Breast epithelium (tissue), 4 donors: ENCODE results near the gene AK5. TPM values are rescaled to one million over a fixed set of nuclear protein-coding genes. Genes with fewer than 3 reads are reported as not detected.

ENCODE experiments used
- DNase-seq, 2 donors: peaks; one replicate each; pipeline ENCODE4 v3.0.0-alpha.2; 2019; ENCODE audit warnings: low spot score in 2 of 2
- H3K27ac ChIP-seq, 2 donors: fragments of 200-600 bp; sonication (generic) in 1 of 2; one replicate each; pipeline ENCODE4 v1.5.1; 2016 to 2019; ENCODE audit warnings: mild to moderate bottlenecking in 1 of 2
- H3K27me3 ChIP-seq, 2 donors: fragments of 200-600 bp; sonication (generic) in 1 of 2; one replicate each; pipeline versions ENCODE4 v1.5.1 to v1.6.0; 2017 to 2019; ENCODE audit warnings: control low read depth in 1 of 2, mild to moderate bottlenecking in 1 of 2
- H3K36me3 ChIP-seq: fragments of 200-600 bp; one replicate; pipeline ENCODE4 v1.5.1; 2019
- H3K4me1 ChIP-seq, 2 donors: fragments of 200-600 bp; sonication (generic); one replicate each; pipeline ENCODE4 v1.5.1; 2016 to 2019; ENCODE audit warnings: control low read depth in 1 of 2
- H3K4me3 ChIP-seq, 3 donors: fragments of 200-600 bp; sonication (generic); 1 replicate in 2 of 3; 2 replicates in 1 of 3; pipeline ENCODE4 v1.5.1; 2016 to 2019; ENCODE audit warnings: mild to moderate bottlenecking in 3 of 3, moderate library complexity in 2 of 3
- H3K9me3 ChIP-seq, 2 donors: fragments of 200-600 bp; sonication (generic) in 1 of 2; one replicate each; pipeline ENCODE4 v1.5.1; 2016 to 2019; ENCODE audit warnings: control low read depth in 1 of 2
- CTCF ChIP-seq, 3 donors: fragments of 450-650 bp; IDR thresholded peaks; one replicate each; pipeline ENCODE4 v1.5.1; 2016 to 2017; ENCODE audit warnings: antibody characterized with exemption in 3 of 3, mild to moderate bottlenecking in 3 of 3, moderate library complexity in 3 of 3
- POLR2A ChIP-seq: fragments of 450-650 bp; IDR thresholded peaks from one replicate; pipeline ENCODE4 v1.6.1; 2016; ENCODE audit warnings: antibody characterized with exemption, mild to moderate bottlenecking, moderate library complexity
- POLR2AphosphoS5 ChIP-seq, 3 donors: sonication (generic); formaldehyde crosslinking; IDR thresholded peaks; one replicate each; pipeline ENCODE4 v1.6.1; 2017; ENCODE audit warnings: antibody characterized with exemption in 3 of 3
- intact Hi-C: fragments of 100-400 bp; cut with DNase I; formaldehyde crosslinking; loops from one replicate; pipeline ENCODE4 v1.15.1; 2023; ENCODE audit warnings: low total_unique reads
- total RNA-seq, 3 donors: library from RNA; depleted of rRNA; stranded (reverse); fragments of >200 nt; gene quantifications; one replicate each; pipeline ENCODE4 v1.1.0, GENCODE V29; 2016

Gene AK5
- total RNA-seq, 3 donors from 2014 or later, result under 0.01 to 111 (median 30.8) TPM

- intact Hi-C loops, result no loop called here
- no peak for DNase-seq
- Histone ChIP-seq H3K4me1 (no peaks in the 10 kb centered on the region), H3K27ac (no peak overlapping the region), H3K4me3 (no peak overlapping the region), H3K36me3 (no peaks in the 10 kb centered on the region), H3K9me3 (peaks cover 0 to 9% of the 10 kb centered on the region in 2 donors), H3K27me3 (no peaks in the 10 kb centered on the region)
- TF ChIP-seq CTCF (IDR thresholded peaks at IDR 0.05) (no peak), POLR2AphosphoS5 (IDR thresholded peaks at IDR 0.05) (no peak), POLR2A (no peak)
Observed at GRCh38 chr1:77424236-77424635, 142.4 kb downstream of the AK5 start.

DNA sequence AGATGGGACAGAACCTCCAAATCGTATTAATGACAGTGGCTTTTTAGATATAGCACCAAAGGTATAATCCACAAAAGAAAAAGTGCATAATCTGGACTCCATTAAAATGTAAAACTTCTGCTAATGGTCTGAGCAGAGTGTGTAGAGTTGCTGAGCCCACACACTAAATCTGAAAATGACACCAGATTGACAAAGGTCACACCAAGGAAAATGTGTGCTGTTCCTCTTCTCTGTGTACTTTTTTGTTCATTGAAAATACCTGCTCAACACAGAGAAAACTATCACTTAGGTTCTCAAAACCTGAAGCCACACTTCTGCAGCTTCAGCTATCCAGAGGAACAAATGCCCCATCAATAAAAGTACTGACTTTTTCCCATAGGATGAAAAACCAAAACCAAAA is 146.2 kb downstream of the AK5 start:
- Histone ChIP-seq H3K9me3 (peaks cover 0 to 9% of the 10 kb centered on the region in 2 donors), H3K36me3 (no peaks in the 10 kb centered on the region), H3K4me1 (peaks cover 0 to 5% of the 10 kb centered on the region in 2 donors), H3K27me3 (no peaks in the 10 kb centered on the region), H3K27ac (no peak overlapping the region), H3K4me3 (no peak overlapping the region)
- DNase-seq, result no peak
- intact Hi-C loops, result no loop called here
- no peak for TF ChIP-seq POLR2AphosphoS5 (IDR thresholded peaks at IDR 0.05)
- no peak for TF ChIP-seq POLR2A
- no peak for TF ChIP-seq CTCF (IDR thresholded peaks at IDR 0.05)

DNA sequence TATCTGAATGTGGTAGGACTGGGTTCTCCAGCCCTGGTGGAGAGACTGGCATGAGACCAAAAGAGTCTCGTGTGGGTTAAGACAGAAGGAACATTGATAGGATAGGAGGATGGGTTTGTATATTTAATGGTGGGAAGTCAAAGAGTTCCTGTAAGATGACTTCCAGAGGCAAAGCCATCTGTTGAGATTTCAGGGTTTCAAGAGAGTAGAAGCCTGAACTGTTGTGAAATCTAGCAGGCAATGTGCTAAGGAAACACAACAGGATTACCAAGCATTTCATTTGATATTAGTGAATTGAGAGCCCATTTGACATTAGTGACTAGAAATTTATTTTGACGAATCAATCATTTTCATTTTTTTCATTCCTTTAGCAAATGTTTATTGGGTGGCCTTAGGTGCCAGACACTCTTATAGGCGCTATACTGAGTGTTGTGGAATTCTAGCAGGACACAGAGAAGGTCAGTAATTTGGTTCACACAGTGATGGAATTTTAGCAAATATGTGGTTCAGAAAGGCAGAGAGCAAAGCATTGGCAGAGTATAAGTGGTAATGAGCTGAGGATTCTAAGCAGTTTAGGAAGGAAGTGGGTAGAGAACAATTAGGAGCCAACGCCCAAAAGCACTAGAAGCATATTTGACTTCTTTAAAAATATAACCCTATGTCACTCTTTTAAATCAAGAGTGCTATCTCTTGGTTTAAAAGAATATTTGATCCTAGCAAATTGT is 149.3 kb downstream of the AK5 start:
- no peak for TF ChIP-seq CTCF (IDR thresholded peaks at IDR 0.05)
- TF ChIP-seq POLR2AphosphoS5 (IDR thresholded peaks at IDR 0.05), result no peak
- TF ChIP-seq POLR2A, result no peak
- Histone ChIP-seq H3K27me3 (no peaks in the 10 kb centered on the region), H3K27ac (no peak overlapping the region), H3K9me3 (peaks cover 0 to 9% of the 10 kb centered on the region in 2 donors), H3K36me3 (no peaks in the 10 kb centered on the region), H3K4me1 (peaks cover 0 to 5% of the 10 kb centered on the region in 2 donors), H3K4me3 (no peak overlapping the region)
- intact Hi-C loops, result no loop called here
- no peak for DNase-seq

GRCh38 chr1:77433934-77434333 is 152.1 kb downstream of the AK5 start:
- Histone ChIP-seq H3K4me3 (no peak overlapping the region), H3K9me3 (no peaks in the 10 kb centered on the region), H3K4me1 (peaks cover 0 to 5% of the 10 kb centered on the region in 2 donors), H3K27ac (no peak overlapping the region), H3K36me3 (no peaks in the 10 kb centered on the region), H3K27me3 (no peaks in the 10 kb centered on the region)
- intact Hi-C loops, result no loop called here
- no peak for TF ChIP-seq POLR2AphosphoS5 (IDR thresholded peaks at IDR 0.05)
- TF ChIP-seq CTCF (IDR thresholded peaks at IDR 0.05), result no peak
- TF ChIP-seq POLR2A, result no peak
- DNase-seq, result no peak

GRCh38 chr1:77434967-77435366 is 153.1 kb downstream of the AK5 start:
- no peak for DNase-seq
- no peak overlapping the region for H3K27ac ChIP-seq
- peaks cover 0 to 5% of the 10 kb centered on the region in 2 donors for H3K4me1 ChIP-seq
- no peak for TF ChIP-seq POLR2AphosphoS5 (IDR thresholded peaks at IDR 0.05)
- TF ChIP-seq CTCF (IDR thresholded peaks at IDR 0.05), result no peak
- H3K9me3 ChIP-seq, result peaks cover 0 to 6% of the 10 kb centered on the region in 2 donors
- no peak overlapping the region for H3K4me3 ChIP-seq
- H3K36me3 ChIP-seq, result no peaks in the 10 kb centered on the region
- H3K27me3 ChIP-seq, result no peaks in the 10 kb centered on the region
- intact Hi-C loops, result no loop called here
